ENCODE data around the gene PPP1R13B.
A peak's percentile ranks its signal among the peaks of the same experiment; 100 is the strongest.
"Not testable (repeated sequence)": the region's sequence is repeated elsewhere in the genome, so short reads cannot be mapped to it uniquely, and the experiment has no call there.

PPP1R13B gene

GRCh38 chr14:103802356-103802755 lies 45.0 kb downstream of the PPP1R13B start:
- Histone ChIP-seq H3K9me3 (ENCODE audit: low read depth, low read length) (no peaks in the 10 kb centered on the region), H3K4me3 (peak overlapping the region; percentile 71), H3K27ac (peak overlapping the region; percentile 99), H3K36me3 (ENCODE audit: insufficient read depth, low read length) (no peaks in the 10 kb centered on the region), H3K9ac (ENCODE audit: insufficient read length) (peak overlapping the region; percentile 80)
- peak; percentile 95 for DNase-seq (ENCODE audit: low read depth, low spot score)
- TF ChIP-seq POLR2AphosphoS5 (IDR thresholded peaks at IDR 0.05; ENCODE audit: borderline replicate concordance, low read depth, low read length) (peak; percentile 63), EZH2 (IDR thresholded peaks at IDR 0.05) (no peak), FOXP2 (optimal IDR thresholded peaks at IDR 0.05; ENCODE audit: control extremely low read depth, extremely low read length, insufficient read depth) (peak; percentile 71)

GRCh38 chr14:103801459-103801858 lies 45.9 kb downstream of the PPP1R13B start:
- peak; percentile 97 for DNase-seq (ENCODE audit: low read depth, low spot score)
- TF ChIP-seq POLR2AphosphoS5 (IDR thresholded peaks at IDR 0.05; ENCODE audit: borderline replicate concordance, low read depth, low read length) (peak; percentile 61), FOXP2 (optimal IDR thresholded peaks at IDR 0.05; ENCODE audit: control extremely low read depth, extremely low read length, insufficient read depth) (peak; percentile 73), EZH2 (IDR thresholded peaks at IDR 0.05) (no peak)
- Histone ChIP-seq H3K9ac (ENCODE audit: insufficient read length) (peak overlapping the region; percentile 80), H3K4me3 (peak overlapping the region; percentile 71), H3K9me3 (ENCODE audit: low read depth, low read length) (no peaks in the 10 kb centered on the region), H3K36me3 (ENCODE audit: insufficient read depth, low read length) (peaks cover 8% of the 10 kb centered on the region), H3K27ac (peak overlapping the region; percentile 99)

- H3K27ac ChIP-seq; DNase-seq (ENCODE audit: low read depth, low spot score); H3K9me3 ChIP-seq (ENCODE audit: low read depth, low read length); H3K4me3 ChIP-seq; H3K9ac ChIP-seq (ENCODE audit: insufficient read length): not testable (repeated sequence)
- H3K36me3 ChIP-seq (ENCODE audit: insufficient read depth, low read length) = peaks cover 23% of the 10 kb centered on the region
These were observed 54.2 kb downstream of the PPP1R13B start for GRCh38 chr14:103793192-103793591.

- Histone ChIP-seq H3K27ac (peak overlapping the region; percentile 67), H3K4me3 (no peak overlapping the region), H3K36me3 (ENCODE audit: insufficient read depth, low read length) (peaks cover 12% of the 10 kb centered on the region; the same call in 1 of the 2 replicates), H3K9me3 (ENCODE audit: low read depth, low read length) (no peaks in the 10 kb centered on the region), H3K9ac (ENCODE audit: insufficient read length) (no peak overlapping the region)
- no peak for DNase-seq (ENCODE audit: low read depth, low spot score)
- TF ChIP-seq EZH2 (IDR thresholded peaks at IDR 0.05) (no peak), POLR2AphosphoS5 (IDR thresholded peaks at IDR 0.05; ENCODE audit: borderline replicate concordance, low read depth, low read length) (no peak), FOXP2 (optimal IDR thresholded peaks at IDR 0.05; ENCODE audit: control extremely low read depth, extremely low read length, insufficient read depth) (no peak)
These were observed 59.3 kb downstream of the PPP1R13B start for GRCh38 chr14:103788086-103788485.

- Histone ChIP-seq H3K36me3 (ENCODE audit: insufficient read depth, low read length) (peaks cover 9% of the 10 kb centered on the region), H3K9me3 (ENCODE audit: low read depth, low read length) (no peaks in the 10 kb centered on the region), H3K4me3 (0 out of 2 replicates have a peak overlapping the region, but pooled peaks have one; percentile 18), H3K27ac (peak overlapping the region; percentile 96), H3K9ac (ENCODE audit: insufficient read length) (peak overlapping the region; percentile 47)
- TF ChIP-seq POLR2AphosphoS5 (IDR thresholded peaks at IDR 0.05; ENCODE audit: borderline replicate concordance, low read depth, low read length) (no peak), EZH2 (IDR thresholded peaks at IDR 0.05) (no peak), FOXP2 (optimal IDR thresholded peaks at IDR 0.05; ENCODE audit: control extremely low read depth, extremely low read length, insufficient read depth) (no peak)
- no peak for DNase-seq (ENCODE audit: low read depth, low spot score)
These were observed 65.0 kb downstream of the PPP1R13B start for GRCh38 chr14:103782376-103782775.

- H3K9ac ChIP-seq (ENCODE audit: insufficient read length); H3K4me3 ChIP-seq; H3K9me3 ChIP-seq (ENCODE audit: low read depth, low read length): not testable (repeated sequence)
- H3K36me3 ChIP-seq (ENCODE audit: insufficient read depth, low read length) = peaks cover 23% of the 10 kb centered on the region
- peak overlapping the region; percentile 99 for H3K27ac ChIP-seq
- peak; percentile 86 for DNase-seq (ENCODE audit: low read depth, low spot score)
These were observed 71.1 kb downstream of the PPP1R13B start for GRCh38 chr14:103776319-103776718.

GRCh38 chr14:103775506-103775905 lies 71.9 kb downstream of the PPP1R13B start:
- Histone ChIP-seq H3K4me3 (peak overlapping the region; percentile 44; the same call in 1 of the 2 replicates), H3K27ac (peak overlapping the region; percentile 99), H3K9ac (ENCODE audit: insufficient read length) (peak overlapping the region; percentile 65)

GRCh38 chr14:103773521-103773920 lies 73.9 kb downstream of the PPP1R13B start:
- Histone ChIP-seq H3K27ac (peak overlapping the region; percentile 99), H3K9me3 (ENCODE audit: low read depth, low read length) (peaks cover 8% of the 10 kb centered on the region), H3K9ac (ENCODE audit: insufficient read length) (no peak overlapping the region), H3K36me3 (ENCODE audit: insufficient read depth, low read length) (peaks cover 27% of the 10 kb centered on the region), H3K4me3 (no peak overlapping the region)
- DNase-seq (ENCODE audit: low read depth, low spot score) = no peak
- TF ChIP-seq POLR2AphosphoS5 (IDR thresholded peaks at IDR 0.05; ENCODE audit: borderline replicate concordance, low read depth, low read length) = no peak
- TF ChIP-seq FOXP2 (optimal IDR thresholded peaks at IDR 0.05; ENCODE audit: control extremely low read depth, extremely low read length, insufficient read depth) = no peak
- TF ChIP-seq EZH2 (IDR thresholded peaks at IDR 0.05) = no peak

More at GRCh38 chr14:103775506-103775905, 71.9 kb downstream of the PPP1R13B start:
- Histone ChIP-seq H3K9me3 (ENCODE audit: low read depth, low read length) (peaks cover 8% of the 10 kb centered on the region), H3K36me3 (ENCODE audit: insufficient read depth, low read length) (peaks cover 24% of the 10 kb centered on the region)
- TF ChIP-seq EZH2 (IDR thresholded peaks at IDR 0.05) (no peak), POLR2AphosphoS5 (IDR thresholded peaks at IDR 0.05; ENCODE audit: borderline replicate concordance, low read depth, low read length) (no peak), FOXP2 (optimal IDR thresholded peaks at IDR 0.05; ENCODE audit: control extremely low read depth, extremely low read length, insufficient read depth) (no peak)
- peak; percentile 86 for DNase-seq (ENCODE audit: low read depth, low spot score)

GRCh38 chr14:103772078-103772712 lies 75.2 kb downstream of the PPP1R13B start:
- Histone ChIP-seq H3K4me3 (no peak overlapping the region), H3K36me3 (ENCODE audit: insufficient read depth, low read length) (peaks cover 24% of the 10 kb centered on the region), H3K27ac (no peak overlapping the region), H3K9ac (ENCODE audit: insufficient read length) (no peak overlapping the region), H3K9me3 (ENCODE audit: low read depth, low read length) (peaks cover 8% of the 10 kb centered on the region)
- DNase-seq (ENCODE audit: low read depth, low spot score) = no peak
- TF ChIP-seq EZH2 (IDR thresholded peaks at IDR 0.05) = no peak
- no peak for TF ChIP-seq POLR2AphosphoS5 (IDR thresholded peaks at IDR 0.05; ENCODE audit: borderline replicate concordance, low read depth, low read length)
- TF ChIP-seq FOXP2 (optimal IDR thresholded peaks at IDR 0.05; ENCODE audit: control extremely low read depth, extremely low read length, insufficient read depth) = no peak

Measured in SK-N-MC (cell line).